ENCODE data around the gene RSPH6A.

RSPH6A gene

DNA sequence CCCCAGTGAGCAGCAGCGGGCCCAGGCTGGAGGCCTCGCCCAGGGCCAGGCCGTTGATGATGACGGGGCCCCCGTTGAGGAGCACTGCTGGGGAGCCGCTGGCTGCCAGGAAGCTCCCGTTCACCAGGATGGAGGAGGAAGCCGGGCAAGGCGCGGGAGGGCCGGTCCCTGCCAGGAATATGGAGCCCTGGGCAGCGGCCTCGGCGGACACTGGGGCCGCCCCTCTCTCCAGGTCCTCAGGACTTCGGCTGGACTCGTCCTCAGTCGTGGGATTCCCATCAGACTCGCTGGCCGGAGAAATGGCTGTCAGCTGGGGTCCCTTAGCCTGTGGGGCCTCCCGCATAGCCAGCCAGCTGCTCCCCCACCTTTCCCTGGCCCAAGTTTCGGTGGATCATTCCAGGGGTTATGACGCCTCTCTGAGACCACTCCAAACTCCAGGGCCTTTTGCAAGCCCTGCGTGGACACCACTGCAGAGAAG is 48.2 kb downstream of the RSPH6A start:
- DNase-seq (ENCODE audit: extremely low read depth, insufficient read length), result no peak
- no peaks in the 10 kb centered on the region for H3K27me3 ChIP-seq (replicated peaks; ENCODE audit: control insufficient read depth, insufficient read depth, low read length)
- TF ChIP-seq, protein P1, sequence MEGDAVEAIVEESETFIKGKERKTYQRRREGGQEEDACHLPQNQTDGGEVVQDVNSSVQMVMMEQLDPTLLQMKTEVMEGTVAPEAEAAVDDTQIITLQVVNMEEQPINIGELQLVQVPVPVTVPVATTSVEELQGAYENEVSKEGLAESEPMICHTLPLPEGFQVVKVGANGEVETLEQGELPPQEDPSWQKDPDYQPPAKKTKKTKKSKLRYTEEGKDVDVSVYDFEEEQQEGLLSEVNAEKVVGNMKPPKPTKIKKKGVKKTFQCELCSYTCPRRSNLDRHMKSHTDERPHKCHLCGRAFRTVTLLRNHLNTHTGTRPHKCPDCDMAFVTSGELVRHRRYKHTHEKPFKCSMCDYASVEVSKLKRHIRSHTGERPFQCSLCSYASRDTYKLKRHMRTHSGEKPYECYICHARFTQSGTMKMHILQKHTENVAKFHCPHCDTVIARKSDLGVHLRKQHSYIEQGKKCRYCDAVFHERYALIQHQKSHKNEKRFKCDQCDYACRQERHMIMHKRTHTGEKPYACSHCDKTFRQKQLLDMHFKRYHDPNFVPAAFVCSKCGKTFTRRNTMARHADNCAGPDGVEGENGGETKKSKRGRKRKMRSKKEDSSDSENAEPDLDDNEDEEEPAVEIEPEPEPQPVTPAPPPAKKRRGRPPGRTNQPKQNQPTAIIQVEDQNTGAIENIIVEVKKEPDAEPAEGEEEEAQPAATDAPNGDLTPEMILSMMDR (IDR thresholded peaks at IDR 0.05; ENCODE audit: insufficient read depth, low read length, poor library complexity, severe bottlenecking), result no peak
- peaks cover 2% of the 10 kb centered on the region for H3K36me3 ChIP-seq (ENCODE audit: control insufficient read depth, insufficient read depth, low read length)
- H3K4me3 ChIP-seq (replicated peaks; ENCODE audit: low read depth, low read length), result peak overlapping the region; percentile 92

DNA sequence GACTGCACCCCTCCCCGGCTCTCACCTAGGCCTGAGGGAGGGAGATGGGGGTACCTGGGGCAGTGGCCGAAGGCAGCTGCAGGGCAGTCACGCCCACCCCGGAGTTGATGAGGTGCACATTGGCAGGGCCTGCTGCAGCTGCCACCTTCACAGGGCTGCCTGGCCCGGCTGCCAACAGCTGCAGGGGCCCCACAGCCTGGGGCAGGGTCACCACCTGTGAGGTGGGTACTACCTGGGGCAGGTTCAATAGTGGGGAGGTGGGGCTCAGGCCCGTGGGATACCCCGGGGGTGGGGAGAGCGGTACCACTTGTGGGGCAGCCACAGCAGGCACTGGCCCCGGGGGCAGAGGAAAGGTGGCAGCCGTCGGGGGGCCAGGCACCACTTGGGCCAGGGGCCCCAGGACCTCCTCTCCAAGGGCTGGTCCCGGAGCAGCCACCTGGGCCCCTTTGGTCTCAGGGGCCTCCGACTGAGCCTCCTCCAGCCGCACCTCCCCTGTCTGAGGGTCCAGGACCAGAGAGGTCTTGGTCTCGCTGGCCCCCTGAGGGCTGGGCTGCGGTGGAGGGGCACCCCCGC is 48.7 kb downstream of the RSPH6A start:
- no peak overlapping the region for H3K4me3 ChIP-seq (replicated peaks; ENCODE audit: low read depth, low read length)
- no peak for DNase-seq (ENCODE audit: extremely low read depth, insufficient read length)
- no peaks in the 10 kb centered on the region for H3K27me3 ChIP-seq (replicated peaks; ENCODE audit: control insufficient read depth, insufficient read depth, low read length)
- peaks cover 1% of the 10 kb centered on the region for H3K36me3 ChIP-seq (ENCODE audit: control insufficient read depth, insufficient read depth, low read length)
- TF ChIP-seq, protein P1 (IDR thresholded peaks at IDR 0.05; ENCODE audit: insufficient read depth, low read length, poor library complexity, severe bottlenecking), result no peak

DNA sequence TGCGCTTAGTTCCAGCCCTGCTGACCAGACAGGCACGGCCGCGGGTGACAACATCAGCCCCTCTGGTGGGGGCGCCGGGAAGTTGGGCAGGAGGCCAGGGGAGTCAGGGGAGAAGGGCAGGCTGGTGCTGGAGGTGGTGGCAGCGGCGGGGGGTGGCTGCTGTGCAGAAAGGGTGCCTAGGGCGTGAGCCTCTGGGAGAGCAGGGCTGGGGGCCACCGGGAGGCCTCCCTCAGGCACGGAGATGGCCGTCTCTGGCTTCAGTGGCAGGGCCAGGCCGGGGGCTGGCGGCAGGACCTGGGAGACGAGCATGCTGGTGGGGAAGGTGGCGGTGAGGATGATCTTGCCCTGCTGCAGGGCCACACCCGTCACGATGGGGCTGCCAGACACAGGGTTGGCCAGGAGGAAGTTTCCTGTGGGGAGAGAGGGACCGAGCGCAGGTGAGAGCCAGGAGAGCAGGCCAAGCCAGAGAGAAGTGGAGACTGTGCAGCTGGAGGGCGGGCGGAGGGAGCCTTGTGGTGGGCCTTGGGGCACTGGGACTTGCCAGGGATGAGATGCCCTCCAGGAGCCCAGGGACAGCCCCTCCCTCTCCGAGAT is 49.3 kb downstream of the RSPH6A start:
- H3K36me3 ChIP-seq (ENCODE audit: control insufficient read depth, insufficient read depth, low read length), result no peaks in the 10 kb centered on the region; the same call in 1 of the 2 replicates
- no peak overlapping the region for H3K4me3 ChIP-seq (replicated peaks; ENCODE audit: low read depth, low read length)
- no peak for DNase-seq (ENCODE audit: extremely low read depth, insufficient read length)
- no peaks in the 10 kb centered on the region for H3K27me3 ChIP-seq (replicated peaks; ENCODE audit: control insufficient read depth, insufficient read depth, low read length)
- TF ChIP-seq, protein P1 (IDR thresholded peaks at IDR 0.05; ENCODE audit: insufficient read depth, low read length, poor library complexity, severe bottlenecking), result no peak

DNA sequence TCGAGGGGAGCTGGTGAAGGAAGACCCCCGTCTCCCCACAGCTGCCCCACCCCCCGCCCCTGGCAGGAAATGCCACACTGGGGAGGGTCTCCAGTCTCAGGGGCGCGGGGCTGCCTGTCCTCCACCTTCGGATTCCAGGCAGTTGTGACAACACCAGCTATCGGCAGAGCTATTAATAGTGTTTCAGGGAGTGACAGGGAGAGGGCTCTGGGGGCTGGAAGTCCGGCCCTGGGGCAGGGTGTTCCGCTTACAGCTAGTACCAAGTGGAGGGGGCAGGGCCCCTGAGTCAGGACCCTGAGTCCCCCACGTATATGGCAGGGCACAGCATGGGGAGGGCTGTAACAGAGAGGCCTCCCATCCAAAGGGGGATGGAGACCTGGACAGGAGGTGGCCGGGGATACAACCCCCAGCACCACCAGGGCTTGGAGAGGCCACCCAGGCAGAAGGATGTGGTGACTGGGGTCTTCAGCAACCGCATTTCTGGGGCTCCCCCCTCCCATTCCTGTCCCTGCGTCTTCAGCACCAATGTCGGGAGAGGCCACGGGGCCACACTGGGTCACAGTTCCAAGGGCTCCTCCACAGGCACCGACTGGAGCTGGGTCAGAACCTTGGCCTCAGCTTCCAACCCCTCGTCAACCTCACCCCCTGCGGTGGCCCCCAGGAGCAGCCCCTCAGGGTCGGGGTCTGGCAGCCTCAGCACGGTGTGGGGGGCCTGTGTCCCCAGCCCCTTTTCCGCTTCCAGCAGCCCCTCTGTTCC is 50.0 kb downstream of the RSPH6A start:
- Histone ChIP-seq H3K36me3 (ENCODE audit: control insufficient read depth, insufficient read depth, low read length) (no peaks in the 10 kb centered on the region; the same call in 1 of the 2 replicates), H3K4me3 (replicated peaks; ENCODE audit: low read depth, low read length) (no peak overlapping the region), H3K27me3 (replicated peaks; ENCODE audit: control insufficient read depth, insufficient read depth, low read length) (no peaks in the 10 kb centered on the region)
- DNase-seq (ENCODE audit: extremely low read depth, insufficient read length), result no peak
- TF ChIP-seq, protein P1 (IDR thresholded peaks at IDR 0.05; ENCODE audit: insufficient read depth, low read length, poor library complexity, severe bottlenecking), result no peak

DNA sequence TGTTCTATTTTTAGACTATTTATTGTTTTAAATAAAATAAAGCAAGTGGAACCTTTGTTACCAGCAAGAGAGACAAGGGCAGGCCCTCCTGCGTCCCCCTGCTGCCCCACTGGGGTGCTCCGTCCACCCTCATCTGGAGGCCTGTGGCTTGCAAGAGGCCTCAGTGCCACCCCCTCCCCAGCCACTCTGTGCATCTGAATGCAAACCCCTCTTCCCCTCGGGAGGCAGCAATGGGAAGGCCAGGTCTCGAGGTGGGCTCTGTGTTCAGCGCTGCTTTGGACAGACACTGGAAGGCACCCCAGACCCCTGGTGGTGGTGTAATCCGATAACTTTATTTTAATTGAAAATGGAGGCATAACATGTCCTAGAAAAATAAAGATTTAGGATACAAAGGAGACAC is 50.6 kb downstream of the RSPH6A start:
- TF ChIP-seq, protein P1 (IDR thresholded peaks at IDR 0.05; ENCODE audit: insufficient read depth, low read length, poor library complexity, severe bottlenecking), result no peak
- H3K27me3 ChIP-seq (replicated peaks; ENCODE audit: control insufficient read depth, insufficient read depth, low read length), result no peaks in the 10 kb centered on the region
- H3K4me3 ChIP-seq (replicated peaks; ENCODE audit: low read depth, low read length), result no peak overlapping the region
- no peaks in the 10 kb centered on the region; the same call in 1 of the 2 replicates for H3K36me3 ChIP-seq (ENCODE audit: control insufficient read depth, insufficient read depth, low read length)
- no peak for DNase-seq (ENCODE audit: extremely low read depth, insufficient read length)

All from GM06990 (cell line).